Measurements from ENCODE around the gene P3H3.

- TF ChIP-seq CTCF (IDR thresholded peaks at IDR 0.05; ENCODE audit: low read length), result no peak
- TF ChIP-seq EZH2 (optimal IDR thresholded peaks at IDR 0.05; ENCODE audit: low read depth, low read length), result no peak
These were observed 5.1 kb downstream of the P3H3 start for GRCh38 chr12:6833189-6833890.
